ENCODE data around the gene MRPL43.

DNA sequence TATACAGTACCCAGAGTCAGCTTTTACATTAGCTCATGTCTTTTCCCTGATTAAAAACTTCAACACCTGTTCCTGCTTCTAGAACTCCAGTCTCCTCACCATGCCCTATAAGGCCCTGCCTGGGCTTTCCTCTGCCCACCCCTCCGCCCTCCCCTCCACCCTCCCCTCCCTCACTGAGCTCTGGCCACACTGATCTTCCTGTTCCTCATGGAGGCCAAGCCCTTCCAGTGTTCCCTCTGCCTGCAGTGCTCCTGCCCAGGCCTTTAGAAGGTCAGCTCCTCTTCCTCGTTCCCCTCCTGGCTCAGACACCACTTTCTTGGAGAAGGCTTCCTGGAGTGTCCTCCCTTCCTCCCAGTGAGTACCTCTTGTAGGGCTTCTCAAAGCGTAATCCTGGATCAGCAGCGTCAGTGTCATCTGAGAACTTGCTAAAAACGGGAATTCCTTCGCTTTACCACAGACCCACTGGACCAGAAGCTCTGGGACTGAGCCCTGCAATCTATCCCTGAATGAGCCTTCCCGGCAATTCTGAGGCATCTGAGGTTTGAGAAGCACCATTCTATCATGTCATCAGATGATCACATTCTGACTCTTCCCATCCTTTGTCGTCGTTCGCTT, 39.9 kb upstream of the MRPL43 start:
- TF ChIP-seq JUND (IDR thresholded peaks at IDR 0.05) (no peak), CTCF (IDR thresholded peaks at IDR 0.05 in 2 of 3, conservative IDR thresholded peaks at IDR 0.05 in 1 of 3; ENCODE audit: borderline replicate concordance in 1 of 3, insufficient read depth in 1 of 3, low read depth in 2 of 3, low read length in 2 of 3) (no peak), EZH2 (IDR thresholded peaks at IDR 0.05) (no peak), TCF7L2 (IDR thresholded peaks at IDR 0.05; ENCODE audit: borderline replicate concordance, extremely low read depth, insufficient read depth, insufficient read length) (no peak), REST (IDR thresholded peaks at IDR 0.05; ENCODE audit: low read depth) (no peak), RAD21 (IDR thresholded peaks at IDR 0.05; ENCODE audit: low read depth) (no peak), POLR2A (IDR thresholded peaks at IDR 0.05; ENCODE audit: borderline replicate concordance, extremely low read depth, insufficient read depth, insufficient read length) (no peak), POLR2AphosphoS5 (IDR thresholded peaks at IDR 0.05; ENCODE audit: low read depth, low read length) (no peak), SP1 (IDR thresholded peaks at IDR 0.05; ENCODE audit: low read depth) (no peak), EZH2phosphoT487 (IDR thresholded peaks at IDR 0.05; ENCODE audit: borderline replicate concordance) (no peak)

Measured in HCT116 (cell line).